Activated gamma-delta T cell treated with Interleukin-2 at 50 U/mL for 16 hours (primary cell): ENCODE measurements around the gene FERMT1.
"Not testable (repeated sequence)": the region's sequence is repeated elsewhere in the genome, so short reads cannot be mapped to it uniquely, and the experiment has no call there.

ENCODE experiments used
- DNase-seq: peaks from one replicate; pipeline ENCODE4 v3.0.0-alpha.2; 2020

The FERMT1 gene

DNA sequence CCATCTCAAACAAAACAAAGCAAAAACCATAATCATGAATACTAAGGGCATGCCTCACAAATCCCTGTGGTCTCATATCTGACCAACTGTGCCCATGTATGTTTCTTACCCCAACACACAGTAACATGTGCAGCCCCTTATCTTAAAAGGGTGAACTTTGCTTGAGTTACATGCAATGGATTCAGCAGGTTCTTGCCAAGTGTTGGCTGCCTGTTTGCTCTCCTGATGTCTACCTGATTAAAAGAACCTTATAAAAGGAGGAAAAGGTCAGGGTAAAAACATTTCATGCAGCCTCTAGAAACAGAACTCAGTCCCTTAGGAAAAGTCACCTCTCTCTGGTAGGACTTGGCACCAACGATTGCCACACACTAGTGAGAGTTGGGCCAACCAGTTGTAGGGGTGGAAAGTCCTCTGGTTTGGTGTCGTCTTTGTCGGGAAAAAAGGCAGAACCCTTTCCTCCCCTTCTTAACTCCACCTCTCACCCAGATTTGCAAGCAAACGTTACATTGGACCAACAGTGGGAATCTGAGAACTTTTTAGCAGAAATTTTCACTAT, 55.0 kb downstream of the FERMT1 start:
- no peak for DNase-seq

GRCh38 chr20:6066582-6066981, 56.2 kb downstream of the FERMT1 start:
- DNase-seq = no peak

- DNase-seq = no peak
Measured at GRCh38 chr20:6061544-6061943, 61.3 kb downstream of the FERMT1 start.

- DNase-seq = no peak
Measured at GRCh38 chr20:6060213-6060612, 62.6 kb downstream of the FERMT1 start.

DNA sequence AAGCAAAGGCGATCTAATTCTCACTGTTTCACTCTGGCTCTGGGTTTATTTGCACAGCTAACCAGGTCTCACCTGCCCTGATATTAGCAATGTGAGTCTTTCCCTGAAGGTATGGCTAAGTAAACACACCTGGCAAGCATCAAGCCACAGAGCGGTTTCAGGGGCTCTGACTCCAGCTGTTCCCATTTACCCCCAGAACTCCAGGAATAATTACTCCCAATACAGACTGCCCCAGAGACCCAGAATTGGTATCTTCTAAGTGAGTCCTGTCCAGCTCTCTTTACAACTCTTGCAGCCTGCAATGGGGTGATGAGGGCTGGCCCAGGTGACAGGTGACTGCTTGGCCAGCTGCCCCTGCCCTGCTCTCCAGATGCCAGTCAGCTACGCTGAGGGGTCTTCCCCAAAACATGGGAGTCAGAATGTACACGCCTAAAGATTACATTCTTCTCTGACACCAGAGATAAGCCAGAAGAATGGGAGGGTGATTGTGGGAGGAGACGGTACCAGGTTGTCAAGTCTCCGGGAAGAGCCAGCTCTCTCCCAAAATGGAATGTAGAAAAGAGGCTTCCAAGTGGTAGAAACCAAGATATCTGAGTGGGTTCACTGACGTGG, 64.0 kb downstream of the FERMT1 start:
- no peak for DNase-seq

GRCh38 chr20:6057691-6058090, 65.1 kb downstream of the FERMT1 start:
- no peak for DNase-seq

DNA sequence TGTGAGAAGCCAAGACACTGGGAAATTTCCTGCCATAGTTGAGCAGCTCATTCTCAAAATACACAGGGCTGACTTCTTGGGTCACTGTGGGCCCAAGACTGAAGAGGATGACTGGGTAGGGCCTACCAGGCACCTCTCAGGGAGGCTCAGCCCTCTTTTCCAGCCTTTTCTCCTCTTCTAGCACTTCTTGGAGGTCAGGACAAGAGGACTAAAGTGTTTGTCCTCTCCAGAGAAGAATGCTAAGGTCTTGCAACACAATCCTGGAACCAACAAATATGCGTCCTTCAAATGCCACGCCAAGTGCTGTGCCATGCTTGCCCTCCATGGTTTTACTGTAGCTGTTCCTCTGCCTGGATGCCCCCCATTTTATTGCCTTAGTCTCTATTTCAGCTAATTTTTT, 65.7 kb downstream of the FERMT1 start:
- DNase-seq = no peak

DNA sequence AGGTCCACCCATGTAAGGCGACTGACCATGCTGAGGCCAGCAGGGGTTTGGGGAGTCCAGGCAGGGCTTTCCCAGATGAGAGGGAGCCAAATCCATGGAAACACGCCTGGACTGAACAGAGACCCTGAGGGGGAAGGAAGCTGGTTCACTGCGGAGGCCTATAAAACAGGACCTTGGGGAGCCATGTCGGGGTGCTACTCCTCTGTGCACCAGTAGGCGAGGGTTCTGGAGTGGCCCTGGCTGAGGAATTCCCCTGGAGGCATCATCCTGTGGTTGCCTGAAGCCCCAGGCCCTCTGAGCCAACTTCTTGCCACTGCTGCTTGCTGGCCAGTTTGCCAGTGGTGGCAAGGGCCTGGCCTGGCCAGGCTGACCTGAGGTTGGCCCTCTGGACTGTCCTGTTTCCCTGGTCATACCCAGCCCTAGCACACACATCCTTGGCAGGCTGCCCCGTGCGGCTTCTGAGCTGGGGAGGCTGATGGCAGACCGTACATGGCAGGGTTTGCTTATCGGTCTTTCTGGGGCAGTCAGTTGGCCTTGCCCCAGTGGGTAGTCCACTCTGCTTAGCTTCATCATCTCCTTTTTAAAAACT, 66.8 kb downstream of the FERMT1 start:
- DNase-seq = no peak

- no peak for DNase-seq
Measured at GRCh38 chr20:6055161-6055783, 67.6 kb downstream of the FERMT1 start.

DNA sequence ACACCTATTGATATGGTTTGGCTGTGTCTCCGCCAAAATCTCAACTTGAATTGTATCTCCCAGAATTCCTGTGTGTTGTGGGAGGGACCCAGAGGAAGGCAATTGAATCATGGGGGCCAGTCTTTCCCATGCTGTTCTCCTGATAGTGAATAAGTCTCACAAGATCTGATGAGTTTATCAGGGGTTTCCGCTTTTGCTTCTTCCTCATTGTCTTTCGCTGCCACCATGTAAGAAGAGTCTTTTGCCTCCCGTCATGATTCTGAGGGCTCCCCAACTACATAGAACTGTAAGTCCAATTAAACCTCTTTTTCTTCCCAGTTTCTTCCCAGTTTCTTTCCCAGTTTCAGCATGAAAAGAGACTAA, 68.2 kb downstream of the FERMT1 start:
- not testable (repeated sequence) for DNase-seq

GRCh38 chr20:6053776-6054688, 68.8 kb downstream of the FERMT1 start, which contains the start of gene LRRN4:
Gene LRRN4, minus strand, starts transcription at chr20:6054060. Its CDS starts 1,261 bp downstream, at chr20:6052799.
- no peak for DNase-seq

DNA sequence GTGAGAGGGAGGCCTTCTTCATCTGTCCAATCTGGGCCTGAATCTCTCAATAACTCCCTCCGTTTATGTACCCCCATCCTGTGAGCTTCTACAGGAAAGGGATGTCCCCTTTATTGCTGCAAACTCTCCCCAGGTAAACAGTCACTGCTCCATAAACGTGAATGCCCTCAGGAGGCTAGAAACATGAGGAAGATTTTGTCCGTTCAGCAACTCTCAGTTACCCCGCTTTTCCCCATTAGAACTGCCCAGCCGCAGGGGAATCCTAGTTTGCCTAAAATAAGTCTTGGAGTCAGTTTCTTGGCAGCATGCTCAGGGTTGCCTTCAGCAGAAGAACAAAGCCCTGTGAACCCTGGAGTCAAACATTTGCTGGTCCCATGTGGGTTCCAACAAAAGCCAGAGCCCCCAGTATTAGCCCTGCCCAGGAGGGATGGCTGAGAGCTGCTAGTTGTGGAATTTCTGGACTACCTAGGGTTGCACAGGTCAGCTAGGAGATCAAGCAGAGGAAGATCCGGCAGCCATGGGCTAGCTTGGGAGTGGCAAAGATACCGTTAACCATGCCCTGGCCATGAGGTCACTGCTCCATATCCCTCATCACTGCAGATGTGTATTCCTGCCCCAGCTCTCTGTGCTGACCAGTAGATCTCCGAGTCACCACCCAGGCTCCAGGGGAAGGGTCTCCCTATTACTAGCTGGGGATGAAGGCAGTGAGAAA, 69.6 kb downstream of the FERMT1 start:
- DNase-seq = no peak

DNA sequence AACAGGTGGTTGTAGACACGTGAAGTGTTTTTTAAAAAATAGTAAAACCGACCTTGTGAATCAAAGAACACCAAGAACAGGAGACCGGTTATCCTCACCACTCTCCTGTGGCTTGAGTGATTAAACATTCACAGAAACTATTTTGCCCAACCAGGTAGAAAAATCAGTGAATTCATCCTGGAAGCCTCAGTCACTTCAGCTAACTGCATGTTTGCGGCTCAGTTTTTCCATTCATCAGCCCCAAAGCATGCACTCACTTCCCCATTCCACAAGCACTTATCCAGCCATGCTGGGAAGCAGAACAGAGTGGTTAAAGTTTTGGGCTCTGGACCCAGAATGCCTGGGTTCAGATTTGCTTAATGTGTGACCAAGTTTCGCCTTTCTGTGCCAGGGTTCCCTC, 71.3 kb downstream of the FERMT1 start:
- DNase-seq = no peak

- DNase-seq = no peak
Measured at GRCh38 chr20:6048391-6048790, 74.4 kb downstream of the FERMT1 start.

- no peak for DNase-seq
Measured at GRCh38 chr20:6046432-6046831, 76.4 kb downstream of the FERMT1 start.

DNA sequence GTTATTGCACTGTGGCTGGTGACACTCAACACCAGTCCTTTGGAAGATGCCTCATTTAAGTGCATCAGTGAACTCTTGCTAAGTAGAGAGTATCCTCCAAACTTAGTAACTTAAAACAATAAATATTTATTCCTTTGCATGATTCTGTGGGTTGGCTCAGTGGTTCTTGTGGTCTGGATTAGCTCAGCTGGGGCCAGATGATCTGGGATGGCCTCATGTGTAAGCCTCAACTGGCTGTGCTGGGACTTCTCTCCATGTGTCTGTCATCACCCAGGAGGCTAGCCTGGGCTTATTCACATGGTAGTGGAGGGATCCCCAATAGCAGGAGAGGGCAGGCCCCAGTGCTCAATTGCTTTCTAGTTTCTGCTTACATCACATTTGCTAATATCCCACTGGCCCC, 77.3 kb downstream of the FERMT1 start:
- no peak for DNase-seq

DNA sequence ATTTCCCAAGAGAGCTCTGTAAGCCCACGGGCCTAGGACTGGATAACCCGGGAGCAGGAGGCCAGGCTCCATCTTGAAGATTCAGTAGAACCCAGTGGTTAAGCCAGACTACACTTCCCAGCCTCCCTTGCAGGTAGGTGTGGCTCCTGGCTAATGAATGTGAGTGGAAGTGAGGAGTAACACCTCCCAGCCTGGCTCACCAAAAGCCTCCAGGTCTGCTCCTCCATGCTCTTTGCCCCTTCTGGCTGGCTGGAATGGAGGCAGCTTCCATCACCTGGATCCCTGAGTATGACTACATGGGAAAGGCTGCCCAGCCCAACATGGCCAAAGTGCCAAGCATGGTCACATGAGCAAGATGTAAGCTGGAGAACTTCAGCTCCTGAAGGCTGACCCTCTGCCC, 78.7 kb downstream of the FERMT1 start:
- DNase-seq = no peak

GRCh38 chr20:6041808-6042265, 81.0 kb downstream of the FERMT1 start:
- DNase-seq = no peak

- no peak for DNase-seq
Measured at GRCh38 chr20:6040958-6041807, 81.6 kb downstream of the FERMT1 start.

DNA sequence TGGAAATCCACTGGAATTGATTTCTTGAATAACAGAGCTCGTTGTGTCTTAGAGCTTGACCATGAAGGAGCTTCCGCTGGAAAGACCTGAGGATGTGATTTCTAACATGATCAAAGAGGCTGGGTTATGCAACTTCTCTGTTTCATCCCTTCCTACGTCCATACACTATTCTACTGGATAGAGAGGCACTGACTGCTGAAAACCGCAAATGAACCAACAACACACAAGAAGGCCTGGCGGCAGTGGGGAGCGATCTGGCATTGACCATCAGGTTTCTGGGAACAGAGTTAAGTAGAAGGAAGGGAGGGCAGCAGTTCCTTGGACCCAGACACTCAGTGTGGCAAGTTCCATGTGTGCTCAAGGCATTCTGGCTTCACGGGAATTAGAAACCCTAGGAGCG, 82.3 kb downstream of the FERMT1 start:
- no peak for DNase-seq

GRCh38 chr20:6039766-6040165, 83.1 kb downstream of the FERMT1 start:
- no peak for DNase-seq
